GM23338 (cell line): ENCODE results near the gene GIPC2. TPM values are rescaled to one million over a fixed set of nuclear protein-coding genes. Genes with fewer than 3 reads are reported as not detected.

Experiments used
- ATAC-seq: fragments of 200-7000 bp; cut with Tn5 transposase; 3 replicates; pipeline ENCODE4 v1.9.1; 2020
- DNase-seq: peaks from one replicate; pipeline ENCODE4 v3.0.0-alpha.2; 2015; ENCODE audit warnings: low spot score
- H2AFZ ChIP-seq: fragments of 200-600 bp; sonication (generic); 2 replicates; pipeline ENCODE4 v1.8.0; 2016; ENCODE audit warnings: antibody characterized with exemption, mild to moderate bottlenecking, moderate library complexity
- H3F3A ChIP-seq: fragments of 200-600 bp; sonication (generic); replicated peaks from 2 replicates; pipeline ENCODE4 v1.8.0; 2017; ENCODE audit warnings: antibody characterized with exemption, mixed run types, low read depth
- H3K27ac ChIP-seq: fragments of 200-600 bp; sonication (generic); 2 replicates; pipeline ENCODE4 v1.6.1; 2016; ENCODE audit warnings: low read depth
- H3K27me3 ChIP-seq: fragments of 200-600 bp; sonication (generic); 2 replicates; pipeline ENCODE4 v1.8.0; 2016; ENCODE audit warnings: mild to moderate bottlenecking, mixed run types, moderate library complexity; ENCODE audit not compliant: insufficient read depth
- H3K36me3 ChIP-seq: fragments of 200-600 bp; sonication (generic); 2 replicates; pipeline ENCODE4 v1.8.0; 2016; ENCODE audit warnings: mild to moderate bottlenecking; ENCODE audit not compliant: insufficient read depth
- H3K4me1 ChIP-seq: fragments of 200-600 bp; sonication (generic); 2 replicates; pipeline ENCODE4 v1.8.0; 2016; ENCODE audit warnings: mild to moderate bottlenecking, moderate library complexity; ENCODE audit not compliant: insufficient read depth
- H3K4me2 ChIP-seq: fragments of 200-600 bp; sonication (generic); 2 replicates; pipeline ENCODE4 v1.7.1; 2017; ENCODE audit warnings: mixed run types
- H3K4me3 ChIP-seq: fragments of 200-600 bp; sonication (generic); 2 replicates; pipeline ENCODE4 v1.6.1; 2016; ENCODE audit warnings: mixed run types
- H3K79me2 ChIP-seq: fragments of 200-600 bp; sonication (generic); replicated peaks from 2 replicates; pipeline ENCODE4 v1.8.0; 2017; ENCODE audit warnings: mild to moderate bottlenecking; ENCODE audit not compliant: insufficient read depth
- H3K9me2 ChIP-seq: fragments of 200-600 bp; sonication (generic); 2 replicates; pipeline ENCODE4 v1.8.0; 2017; ENCODE audit not compliant: insufficient read depth
- H4K20me1 ChIP-seq: fragments of 200-600 bp; sonication (generic); replicated peaks from 2 replicates; pipeline ENCODE4 v1.8.0; 2017; ENCODE audit warnings: mild to moderate bottlenecking; ENCODE audit not compliant: insufficient read depth
- H3K27ac Mint-ChIP-seq: 2 replicates; pipeline ENCODE4 v1.8.0; 2020; ENCODE audit warnings: inconsistent platforms, mild to moderate bottlenecking, moderate library complexity, mixed read lengths
- H3K27me3 Mint-ChIP-seq: 3 replicates; pipeline ENCODE4 v1.8.0; 2022; ENCODE audit warnings: low read depth, mild to moderate bottlenecking, moderate library complexity, mixed read lengths, inconsistent platforms; ENCODE audit not compliant: insufficient read depth, poor library complexity
- H3K36me3 Mint-ChIP-seq: 3 replicates; pipeline ENCODE4 v1.8.0; 2021; ENCODE audit warnings: low read depth, mild to moderate bottlenecking, inconsistent platforms, moderate library complexity, mixed read lengths
- H3K4me1 Mint-ChIP-seq: 3 replicates; pipeline ENCODE4 v1.8.0; 2020; ENCODE audit warnings: mild to moderate bottlenecking, inconsistent platforms, mixed read lengths
- H3K4me3 Mint-ChIP-seq: 3 replicates; pipeline ENCODE4 v1.8.0; 2021; ENCODE audit warnings: moderate library complexity, mild to moderate bottlenecking, inconsistent platforms, mixed read lengths
- H3K9me3 Mint-ChIP-seq: 3 replicates; pipeline ENCODE4 v1.8.0; 2020; ENCODE audit warnings: moderate library complexity, mild to moderate bottlenecking, inconsistent platforms, mixed read lengths
- CREB1 ChIP-seq: fragments of 250-450 bp; sonication (Bioruptor Pico); IDR thresholded peaks from 2 replicates; pipeline ENCODE4 v1.5.0; 2020; ENCODE audit warnings: low read depth, mild to moderate bottlenecking, moderate library complexity
- CTCF ChIP-seq, 2 experiments: fragments of 200-600 bp in 1 of 2; sonication (generic) in 1 of 2; conservative IDR thresholded peaks; 2 replicates each; pipeline versions ENCODE4 v1.5.1 to v1.6.1; 2016 to 2017; ENCODE audit warnings: antibody characterized with exemption in 2 of 2, low read depth in 2 of 2, mild to moderate bottlenecking in 2 of 2, moderate library complexity in 1 of 2
- EZH2phosphoT487 ChIP-seq: fragments of 200-600 bp; sonication (generic); IDR thresholded peaks from one replicate; pipeline ENCODE4 v1.8.1; 2018; ENCODE audit warnings: antibody characterized with exemption; ENCODE audit not compliant: unreplicated experiment
- NANOG ChIP-seq: IDR thresholded peaks from 2 replicates; pipeline ENCODE4 v1.6.1; 2016; ENCODE audit warnings: antibody characterized with exemption, borderline replicate concordance
- POLR2AphosphoS5 ChIP-seq: IDR thresholded peaks from 2 replicates; pipeline ENCODE4 v1.6.1; 2016; ENCODE audit warnings: antibody characterized with exemption, low read depth
- STAT1 ChIP-seq: IDR thresholded peaks from one replicate; pipeline ENCODE4 v1.6.1; 2016; ENCODE audit warnings: antibody characterized with exemption; ENCODE audit not compliant: unreplicated experiment
- ZNF114 ChIP-seq: fragments of 250-450 bp; sonication (Bioruptor Pico); IDR thresholded peaks from 2 replicates; pipeline ENCODE4 v1.5.0; 2020; ENCODE audit warnings: mild to moderate bottlenecking, moderate library complexity
- ZNF331 ChIP-seq: fragments of 250-450 bp; sonication (Bioruptor Pico); IDR thresholded peaks from 2 replicates; pipeline ENCODE4 v1.5.0; 2020; ENCODE audit warnings: low read depth, mild to moderate bottlenecking, moderate library complexity
- ZNF462 ChIP-seq: fragments of 250-450 bp; sonication (Bioruptor Pico); IDR thresholded peaks from 2 replicates; pipeline ENCODE4 v1.5.0; 2020; ENCODE audit warnings: mild to moderate bottlenecking, moderate library complexity
- polyA plus RNA-seq: library from polyadenylated mRNA; unstranded; fragments of >200 nt; fragmentation: Nextera tagmentation; extraction: Ambion mirVana; gene quantifications from 2 replicates; pipeline ENCODE4 v1.2.1, GENCODE V29; 2016
- total RNA-seq: library from RNA; depleted of rRNA; stranded (reverse); fragments of >200 nt; shearing (Covaris generic); gene quantifications from 2 replicates; pipeline ENCODE4 v1.2.3, GENCODE V29; 2014
- TF ChIP-seq, protein P1 (sequence below): IDR thresholded peaks from one replicate; pipeline ENCODE4 v1.6.1; 2018; ENCODE audit warnings: antibody characterized with exemption; ENCODE audit not compliant: unreplicated experiment

The GIPC2 gene
- total and polyA plus RNA-seq, 2 experiments from 2014 or later, result 1.2 to 1.5 TPM

GRCh38 chr1:78036450-78036849 lies 9.3 kb upstream of the GIPC2 start (continued):
- TF ChIP-seq, protein P1, sequence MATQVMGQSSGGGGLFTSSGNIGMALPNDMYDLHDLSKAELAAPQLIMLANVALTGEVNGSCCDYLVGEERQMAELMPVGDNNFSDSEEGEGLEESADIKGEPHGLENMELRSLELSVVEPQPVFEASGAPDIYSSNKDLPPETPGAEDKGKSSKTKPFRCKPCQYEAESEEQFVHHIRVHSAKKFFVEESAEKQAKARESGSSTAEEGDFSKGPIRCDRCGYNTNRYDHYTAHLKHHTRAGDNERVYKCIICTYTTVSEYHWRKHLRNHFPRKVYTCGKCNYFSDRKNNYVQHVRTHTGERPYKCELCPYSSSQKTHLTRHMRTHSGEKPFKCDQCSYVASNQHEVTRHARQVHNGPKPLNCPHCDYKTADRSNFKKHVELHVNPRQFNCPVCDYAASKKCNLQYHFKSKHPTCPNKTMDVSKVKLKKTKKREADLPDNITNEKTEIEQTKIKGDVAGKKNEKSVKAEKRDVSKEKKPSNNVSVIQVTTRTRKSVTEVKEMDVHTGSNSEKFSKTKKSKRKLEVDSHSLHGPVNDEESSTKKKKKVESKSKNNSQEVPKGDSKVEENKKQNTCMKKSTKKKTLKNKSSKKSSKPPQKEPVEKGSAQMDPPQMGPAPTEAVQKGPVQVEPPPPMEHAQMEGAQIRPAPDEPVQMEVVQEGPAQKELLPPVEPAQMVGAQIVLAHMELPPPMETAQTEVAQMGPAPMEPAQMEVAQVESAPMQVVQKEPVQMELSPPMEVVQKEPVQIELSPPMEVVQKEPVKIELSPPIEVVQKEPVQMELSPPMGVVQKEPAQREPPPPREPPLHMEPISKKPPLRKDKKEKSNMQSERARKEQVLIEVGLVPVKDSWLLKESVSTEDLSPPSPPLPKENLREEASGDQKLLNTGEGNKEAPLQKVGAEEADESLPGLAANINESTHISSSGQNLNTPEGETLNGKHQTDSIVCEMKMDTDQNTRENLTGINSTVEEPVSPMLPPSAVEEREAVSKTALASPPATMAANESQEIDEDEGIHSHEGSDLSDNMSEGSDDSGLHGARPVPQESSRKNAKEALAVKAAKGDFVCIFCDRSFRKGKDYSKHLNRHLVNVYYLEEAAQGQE, result no peak
- no peak for TF ChIP-seq ZNF331 (CRISPR knock-in tag)
- no peak for TF ChIP-seq ZNF462 (CRISPR knock-in tag)
- TF ChIP-seq POLR2AphosphoS5, result no peak
- TF ChIP-seq EZH2phosphoT487, result no peak
- no peak for TF ChIP-seq CREB1 (CRISPR knock-in tag)

GRCh38 chr1:78038071-78038470 lies 7.7 kb upstream of the GIPC2 start:
- Histone ChIP-seq H3K4me1 (no peaks in the 10 kb centered on the region), H3K9me2 (no peaks in the 10 kb centered on the region), H3F3A (no peaks in the 10 kb centered on the region), H3K27me3 (no peaks in the 10 kb centered on the region), H3K36me3 (no peaks in the 10 kb centered on the region), H3K4me3 (no peak overlapping the region), H3K27ac (no peak overlapping the region), H2AFZ (no peak overlapping the region), H3K4me2 (no peak overlapping the region), H4K20me1 (no peaks in the 10 kb centered on the region), H3K79me2 (no peaks in the 10 kb centered on the region)
- Mint-ChIP-seq H3K4me3 (no peak overlapping the region), H3K27me3 (no peaks in the 10 kb centered on the region), H3K36me3 (no peaks in the 10 kb centered on the region), H3K27ac (no peak overlapping the region), H3K4me1 (no peaks in the 10 kb centered on the region), H3K9me3 (no peaks in the 10 kb centered on the region)
- ATAC-seq (no peak), DNase-seq (no peak)
- TF ChIP-seq STAT1, result no peak
- TF ChIP-seq EZH2phosphoT487, result no peak
- TF ChIP-seq CREB1 (CRISPR knock-in tag), result no peak
- TF ChIP-seq ZNF331 (CRISPR knock-in tag), result no peak
- no peak for TF ChIP-seq CTCF (conservative IDR thresholded peaks at IDR 0.05; ENCODE audit: low read depth in 2 of 2)
- no peak for TF ChIP-seq NANOG
- no peak for TF ChIP-seq POLR2AphosphoS5
- TF ChIP-seq ZNF114 (CRISPR knock-in tag), result no peak
- TF ChIP-seq, protein P1, result no peak
